Cortex of kidney (tissue), 1 donor: Measurements from ENCODE around the gene YKT6.

Experiments used
- DNase-seq: peaks from one replicate; lab custom pipeline; 2025; lab: John Stamatoyannopoulos, UW

Gene YKT6

DNA sequence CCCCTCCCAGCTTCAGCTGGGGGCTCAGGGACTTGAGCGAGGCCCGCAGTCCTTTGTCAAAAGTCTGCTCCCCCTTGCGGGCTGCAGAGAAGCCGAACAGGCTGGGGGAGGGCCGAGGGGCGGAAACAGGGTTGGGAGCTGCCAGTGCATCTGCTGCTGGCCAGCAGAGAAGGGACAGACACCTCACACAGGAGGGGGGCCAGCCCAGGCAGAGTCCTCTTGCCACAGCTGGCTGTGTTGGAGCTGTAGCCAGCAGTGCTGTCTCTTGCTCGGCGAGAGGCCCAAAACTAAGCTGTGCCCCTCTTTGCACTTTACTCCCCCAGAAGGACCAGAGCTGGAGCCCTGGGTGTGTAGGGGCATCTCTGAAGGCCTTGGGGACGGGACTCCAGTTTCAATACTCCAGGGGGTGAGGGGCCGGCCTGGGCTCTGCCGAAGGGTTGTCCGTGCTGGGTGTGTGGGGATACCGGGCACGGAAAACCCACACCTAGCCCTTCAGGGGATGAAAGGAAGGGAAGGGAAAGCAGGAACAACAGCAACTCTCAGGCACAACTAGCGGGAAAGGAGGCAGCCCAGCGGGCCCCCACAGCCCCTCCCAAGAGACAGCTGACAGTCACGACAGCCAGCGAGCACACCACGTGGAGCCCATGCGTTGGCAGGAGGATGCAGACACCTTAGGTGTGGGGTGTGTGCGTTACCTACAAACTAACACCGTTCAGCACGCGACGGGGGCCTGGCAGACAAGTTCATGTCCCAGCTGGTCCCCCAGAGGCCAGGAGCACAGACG lies 17.8 kb downstream of the YKT6 start:
- DNase-seq, result no peak

DNA sequence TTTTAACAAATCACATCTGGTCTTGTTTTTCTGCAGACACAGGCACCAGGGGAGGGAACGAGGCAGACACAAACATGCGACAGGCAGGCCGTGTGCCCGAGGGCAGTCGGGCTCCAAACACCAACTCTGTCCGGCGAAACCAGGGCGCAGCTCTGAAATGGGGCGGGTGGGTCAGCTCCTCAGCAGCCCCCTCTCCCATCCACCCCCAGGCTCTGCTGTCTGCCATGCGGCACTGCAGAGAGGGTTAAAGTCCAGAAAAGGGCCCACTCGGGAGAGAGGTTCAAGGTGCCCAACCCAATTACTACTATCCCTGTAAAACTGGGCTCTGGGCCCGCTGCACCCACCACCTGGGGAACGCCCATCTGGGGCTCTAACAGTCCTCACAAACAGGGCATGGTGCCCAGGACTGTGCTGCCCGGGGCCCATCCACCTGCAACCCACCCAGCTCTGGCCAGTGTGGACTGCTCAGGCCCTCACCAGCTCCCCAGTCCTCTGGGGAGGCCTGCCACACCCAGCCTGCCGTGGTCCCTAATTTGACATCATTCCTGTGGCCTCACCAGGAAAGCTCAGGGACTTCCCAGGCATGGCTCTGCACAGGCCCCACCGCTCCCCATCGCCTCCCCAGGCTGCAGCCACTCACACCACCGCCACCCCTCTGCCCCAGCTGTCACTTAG lies 18.7 kb downstream of the YKT6 start:
- no peak for DNase-seq

DNA sequence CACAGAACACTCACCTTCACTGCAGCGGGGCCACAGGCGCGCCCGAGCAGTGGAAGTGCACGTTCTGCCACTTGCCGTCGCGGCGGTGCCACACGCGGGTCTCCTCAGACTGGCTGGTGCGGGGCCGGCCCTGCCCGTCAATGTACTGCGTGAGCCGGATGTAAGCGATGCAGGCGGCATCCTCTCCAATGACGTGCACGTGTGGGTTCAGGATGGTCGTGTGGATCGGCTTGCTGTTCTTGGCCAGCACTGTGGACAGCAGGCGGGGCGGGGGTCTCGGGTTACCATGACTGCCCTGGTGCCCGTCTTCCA lies 19.2 kb downstream of the YKT6 start:
- DNase-seq, result no peak

DNA sequence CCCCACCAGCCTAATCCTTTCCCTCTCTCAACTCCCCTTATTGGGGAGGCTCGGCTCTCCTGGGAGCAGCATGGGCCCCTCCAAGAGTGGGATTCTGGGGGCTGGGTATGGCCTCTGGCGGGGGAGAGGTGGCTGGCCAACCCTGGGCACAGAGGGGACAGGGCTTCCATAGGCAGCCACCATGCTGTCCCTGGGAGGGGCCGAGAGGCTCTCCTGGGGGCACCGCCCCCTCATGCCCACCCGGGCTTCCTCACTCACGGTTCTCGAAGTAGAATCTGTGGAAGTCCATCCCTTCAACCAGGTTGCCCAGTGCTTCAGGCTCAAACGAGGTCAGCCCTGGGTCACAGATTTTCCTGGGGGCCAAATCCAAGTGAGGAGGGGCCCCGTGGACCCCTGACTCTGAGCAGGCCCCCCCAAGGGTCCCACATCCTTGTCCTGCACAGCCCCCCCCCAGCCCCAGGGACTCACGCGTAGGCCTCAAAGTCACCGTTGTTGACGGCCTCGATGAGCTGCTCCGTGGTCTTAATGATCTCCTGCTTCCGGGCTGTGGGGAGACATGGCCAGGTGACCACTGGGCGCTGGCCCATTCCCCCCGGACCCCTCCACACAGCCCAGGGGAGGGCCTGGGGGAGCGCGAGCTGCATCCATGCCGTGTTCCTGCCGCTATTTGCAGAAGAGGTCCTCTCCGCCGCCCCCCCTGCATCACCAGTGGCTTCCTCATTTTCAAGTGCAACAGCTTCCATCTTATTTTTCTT lies 19.8 kb downstream of the YKT6 start:
- DNase-seq, result no peak

DNA sequence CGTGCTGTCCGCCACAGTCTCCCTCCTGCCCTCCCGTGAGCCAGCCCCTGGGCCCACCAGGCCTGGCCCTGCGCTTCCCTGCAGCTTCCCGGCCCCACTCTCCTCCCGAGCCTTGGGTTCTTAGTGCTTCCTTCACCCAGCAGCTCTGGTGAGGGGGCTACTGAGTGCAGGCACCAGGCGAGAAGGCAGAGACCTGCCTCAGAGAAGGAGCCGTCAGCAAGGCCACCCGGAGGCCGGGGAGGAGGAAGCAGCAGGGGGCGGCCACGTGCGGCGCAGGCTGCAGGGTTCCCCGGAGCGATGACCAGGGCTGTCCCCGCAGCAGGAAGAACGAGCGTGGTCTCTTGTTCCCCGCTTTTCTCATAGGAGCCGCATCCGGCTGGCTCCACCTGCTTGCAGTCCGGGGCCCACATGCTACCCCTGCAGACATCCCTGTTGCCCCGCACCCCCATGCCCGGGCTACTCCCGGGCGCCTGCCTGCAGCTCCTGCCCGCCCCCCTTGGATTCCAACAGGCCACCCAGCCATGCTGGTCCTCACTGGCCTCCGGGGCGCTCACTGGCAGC lies 20.5 kb downstream of the YKT6 start:
- DNase-seq, result no peak

DNA sequence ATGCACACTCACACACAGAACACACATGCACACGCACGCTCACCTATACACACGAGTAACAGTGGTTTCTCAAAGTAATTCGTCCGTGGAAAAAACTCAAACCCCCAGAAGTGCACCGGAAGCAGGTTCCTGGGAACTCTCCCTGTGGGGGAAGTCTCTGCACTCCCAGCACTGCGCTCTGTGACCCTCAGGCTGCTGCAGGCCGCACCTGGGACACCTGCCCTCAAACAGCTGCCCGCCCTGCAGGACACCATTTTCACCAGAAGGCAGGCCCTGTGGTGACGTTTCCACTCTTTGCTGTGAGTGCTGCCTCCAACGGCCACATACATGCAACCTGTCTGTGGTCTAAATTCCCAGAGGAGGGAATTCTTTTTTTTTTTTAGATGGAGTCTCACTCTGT lies 21.3 kb downstream of the YKT6 start:
- DNase-seq, result no peak

DNA sequence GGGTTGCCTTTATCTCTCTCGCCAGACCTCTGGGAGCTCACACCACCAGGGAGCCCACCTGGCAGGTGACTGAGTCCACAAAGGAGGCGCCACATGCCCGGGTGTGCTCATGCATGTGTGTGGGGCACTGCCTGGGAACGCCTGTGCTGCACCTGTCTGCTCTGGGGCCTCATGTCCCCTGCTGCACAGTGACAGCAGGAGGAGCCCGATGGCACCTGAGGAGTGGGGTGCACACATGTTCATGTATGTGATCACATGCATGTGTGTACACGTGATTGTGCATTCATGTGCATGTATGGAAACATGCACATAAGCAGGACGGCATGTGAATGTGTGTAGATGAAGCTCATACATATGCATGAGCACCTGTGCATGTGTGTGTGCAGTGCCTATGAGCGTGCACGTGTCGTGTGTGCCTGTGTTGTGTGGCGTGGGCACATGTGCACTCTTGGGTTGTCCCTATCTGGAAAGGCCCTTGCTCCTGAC lies 22.0 kb downstream of the YKT6 start:
- DNase-seq, result no peak

DNA sequence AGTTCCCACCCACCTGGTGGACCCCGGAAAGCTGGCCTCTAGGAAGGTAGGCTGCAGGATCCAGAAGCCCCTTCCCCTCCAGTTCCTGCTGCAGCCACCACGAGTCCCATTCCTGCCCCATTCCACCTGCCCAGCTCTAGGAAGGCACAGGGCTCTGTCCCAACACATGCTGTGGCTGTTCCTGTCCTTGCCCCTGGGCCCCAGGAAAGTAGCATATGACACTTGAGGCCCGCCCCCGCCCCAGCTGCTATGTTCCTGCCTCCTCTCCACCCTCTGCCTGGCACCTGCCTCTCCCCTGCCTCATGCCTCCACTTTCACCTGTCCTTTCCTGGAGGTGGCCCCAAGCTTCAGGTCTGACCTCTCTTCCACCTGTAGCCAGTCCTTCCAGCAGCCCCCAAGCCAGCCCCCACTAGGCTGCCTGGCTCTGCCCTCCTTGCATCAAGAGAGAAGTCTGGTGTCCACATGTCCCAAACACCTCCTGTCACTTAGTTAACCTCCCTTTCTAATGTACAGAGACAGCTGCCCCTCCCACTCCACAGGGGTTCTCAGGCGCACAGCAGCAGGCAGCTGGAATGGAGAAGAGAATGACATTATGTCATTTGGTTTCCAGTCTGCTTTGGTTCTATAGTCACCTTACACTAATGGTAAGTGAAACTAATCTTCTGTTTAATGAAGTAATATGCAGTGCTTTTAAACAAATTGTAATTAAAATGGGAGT lies 22.7 kb downstream of the YKT6 start:
- no peak for DNase-seq

DNA sequence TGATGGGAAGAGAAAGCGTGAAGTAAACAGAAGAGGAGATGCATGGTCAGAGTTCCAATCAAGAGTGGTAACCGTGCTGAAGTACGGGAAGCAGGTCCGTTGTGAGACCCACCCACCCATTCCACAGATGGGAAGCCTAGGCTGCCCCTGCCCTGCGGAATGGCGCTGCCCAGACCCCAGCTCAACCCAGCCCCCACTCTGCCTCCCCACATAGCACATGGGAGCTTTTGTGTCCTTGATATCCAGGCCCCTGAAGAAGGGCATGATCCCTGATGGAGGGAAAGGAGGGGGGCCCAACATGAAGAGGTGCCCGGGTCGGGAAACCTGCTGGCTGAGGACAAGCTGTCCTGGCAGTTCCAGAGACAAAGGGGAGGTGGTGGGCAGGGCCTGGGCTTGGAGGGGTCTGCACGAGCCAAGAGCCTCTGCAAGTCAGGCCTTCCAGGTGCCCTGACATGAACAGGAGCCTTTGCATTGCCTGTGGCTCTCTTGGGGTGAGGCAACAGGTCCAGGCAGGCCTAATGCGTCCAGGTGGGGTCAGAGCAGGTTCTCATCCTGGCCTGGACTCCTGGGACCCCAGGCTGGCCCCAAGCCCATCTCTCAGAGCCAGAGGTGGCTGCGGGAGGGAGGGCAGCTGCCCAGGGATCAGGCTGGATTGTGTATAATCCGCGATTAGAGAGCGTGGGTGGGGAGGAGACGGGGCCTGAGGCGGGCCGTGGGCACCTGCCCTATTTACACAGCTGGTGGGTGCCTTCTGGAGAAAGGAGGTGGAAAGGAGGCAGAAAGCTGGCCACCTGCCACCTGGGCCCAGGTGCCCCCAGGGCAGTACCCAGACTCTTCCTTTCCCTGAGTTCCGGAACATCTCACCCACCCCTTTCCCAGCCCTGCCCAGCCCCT lies 23.5 kb downstream of the YKT6 start:
- no peak for DNase-seq

DNA sequence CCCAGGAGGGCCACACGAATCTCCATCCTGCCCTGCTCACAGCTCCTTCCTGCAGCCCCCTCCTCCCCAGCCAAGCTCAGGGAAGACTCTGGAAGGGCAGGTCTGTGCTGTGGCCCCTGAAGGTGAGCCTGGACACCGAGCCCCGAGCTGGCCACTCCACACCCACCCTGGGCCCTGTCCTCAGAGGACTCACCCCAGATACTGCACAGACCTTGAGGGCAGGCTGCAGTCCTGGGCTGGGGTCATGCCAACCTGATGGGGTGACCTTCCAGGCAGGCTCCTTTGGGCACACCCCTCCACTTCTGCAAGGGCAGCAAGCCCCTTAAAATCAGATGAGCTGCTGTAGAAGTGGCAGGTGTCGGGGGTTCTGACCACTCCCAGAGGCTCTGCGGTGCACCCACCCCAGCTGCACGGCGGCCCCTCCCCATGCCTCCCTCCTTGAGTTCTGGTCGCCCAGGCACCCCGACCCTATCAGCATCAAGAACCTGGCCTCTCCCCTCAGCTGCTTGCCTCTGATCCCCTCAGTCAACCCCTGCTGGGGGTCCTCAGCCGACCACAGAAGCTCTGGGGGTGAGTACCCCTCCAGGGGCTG lies 24.3 kb downstream of the YKT6 start:
- DNase-seq, result no peak

DNA sequence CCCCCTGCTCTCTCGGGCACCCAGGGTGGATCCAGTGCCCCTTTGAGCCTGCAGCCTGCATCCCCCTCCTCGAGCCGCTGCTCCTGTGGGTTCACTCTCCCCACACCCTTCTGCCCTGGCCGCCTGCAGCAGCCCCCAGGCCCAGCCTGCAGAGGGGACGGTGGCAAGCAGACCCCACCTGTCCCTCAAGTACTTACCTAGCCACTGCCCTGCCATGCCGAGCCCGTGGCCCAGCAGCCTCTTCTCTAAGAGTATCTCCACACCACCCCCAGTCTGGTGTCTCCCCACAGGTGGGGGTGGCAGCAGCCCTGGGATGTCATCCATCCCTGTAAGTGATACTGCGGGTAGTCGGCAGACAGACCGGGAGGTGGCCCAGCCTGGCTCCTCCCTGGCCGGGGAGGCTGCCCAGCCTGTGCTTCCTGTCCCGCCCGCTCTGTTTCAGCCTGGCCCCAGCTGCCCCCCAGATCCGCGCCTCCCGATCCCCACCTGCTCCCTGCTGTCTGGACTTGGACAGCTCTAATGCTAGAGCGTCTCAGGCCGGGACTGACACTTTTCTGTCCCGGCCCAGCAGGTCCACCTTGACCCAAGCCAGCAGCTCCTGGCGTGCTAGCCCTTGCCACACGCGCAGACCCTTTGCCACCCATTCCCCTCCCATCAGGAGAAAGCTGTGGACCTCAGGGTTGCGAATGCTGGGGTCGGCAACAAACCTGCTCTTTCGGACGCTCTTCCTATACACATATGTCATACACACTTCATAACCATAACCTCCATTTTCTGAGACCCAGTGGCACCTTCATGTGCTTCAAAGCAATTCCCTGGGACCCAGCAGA lies 25.0 kb downstream of the YKT6 start:
- no peak for DNase-seq

DNA sequence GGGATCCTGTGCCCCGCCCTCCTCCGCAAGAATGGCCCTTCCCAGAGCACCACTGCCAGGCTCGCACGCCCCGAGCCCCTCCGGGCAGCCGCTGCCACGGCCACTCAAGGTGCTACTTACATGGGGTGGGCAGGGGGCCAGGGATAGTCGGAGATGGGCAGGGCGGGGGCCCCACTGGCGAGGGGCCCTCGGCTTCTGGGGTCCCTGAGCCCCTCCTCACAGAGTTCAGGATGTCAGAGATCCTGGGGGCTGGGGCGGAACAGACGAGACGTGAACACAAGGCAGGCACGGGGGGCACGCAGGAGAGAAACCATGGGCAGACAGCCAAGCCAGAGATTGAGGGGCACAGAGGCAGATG lies 25.6 kb downstream of the YKT6 start:
- DNase-seq, result no peak

DNA sequence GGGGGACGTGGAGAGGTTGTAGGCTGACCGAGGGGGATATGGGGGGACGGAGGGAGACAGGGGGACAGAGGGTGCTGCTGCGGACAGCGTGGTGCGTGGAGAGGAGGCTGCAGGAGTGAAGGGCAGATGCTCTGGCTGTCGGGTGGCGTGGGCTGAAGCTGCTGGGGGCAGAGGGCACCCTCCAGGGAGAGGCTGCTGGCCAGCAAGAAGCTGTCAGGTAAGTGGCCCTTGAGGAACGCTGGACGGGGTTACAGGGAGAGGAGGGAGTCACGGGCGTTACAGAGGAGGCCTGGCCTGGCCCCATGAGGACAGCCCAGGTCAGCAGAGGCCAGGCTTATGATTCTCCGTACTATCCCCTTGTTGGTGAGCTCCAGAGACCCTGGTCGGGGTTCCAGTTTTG lies 27.1 kb downstream of the YKT6 start:
- no peak for DNase-seq

DNA sequence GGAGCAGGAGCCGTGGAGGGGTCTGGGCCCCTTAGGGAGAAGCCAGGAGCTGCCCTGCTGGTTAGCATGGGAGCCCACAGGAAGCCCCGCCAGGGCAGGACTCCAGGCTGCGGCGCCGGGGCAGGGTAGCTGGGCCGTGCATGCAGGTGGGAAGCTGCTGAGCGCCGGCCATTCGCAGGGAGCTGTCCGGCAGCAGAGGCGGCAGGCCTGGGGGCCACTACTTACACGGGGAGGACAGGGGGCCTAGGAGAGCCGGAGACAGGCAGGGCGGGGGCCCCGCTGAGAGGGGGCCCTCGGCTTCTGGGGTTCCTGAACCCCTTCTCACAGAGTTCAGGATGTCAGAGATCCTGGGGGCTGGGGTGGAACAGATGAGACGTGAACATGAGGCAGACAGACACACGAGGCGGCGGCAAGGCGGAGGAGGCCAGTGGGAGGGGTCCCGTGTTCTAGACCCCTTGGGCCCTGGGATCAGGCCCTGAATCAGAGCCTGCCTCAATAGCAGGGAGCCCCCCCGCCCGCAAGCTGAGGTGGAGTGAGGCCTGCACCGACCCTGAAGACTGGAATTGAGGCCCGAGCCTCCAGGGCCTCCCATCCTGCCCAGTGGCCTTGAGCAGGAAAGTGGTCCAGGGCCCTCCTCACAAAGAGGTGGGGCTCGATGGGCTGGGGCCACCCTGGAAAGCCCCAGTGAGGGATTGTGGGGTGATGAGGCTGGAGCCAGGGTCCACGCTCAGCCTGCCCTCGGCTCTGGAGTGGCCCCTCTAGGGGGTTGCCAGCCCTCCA lies 28.0 kb downstream of the YKT6 start:
- DNase-seq, result no peak

DNA sequence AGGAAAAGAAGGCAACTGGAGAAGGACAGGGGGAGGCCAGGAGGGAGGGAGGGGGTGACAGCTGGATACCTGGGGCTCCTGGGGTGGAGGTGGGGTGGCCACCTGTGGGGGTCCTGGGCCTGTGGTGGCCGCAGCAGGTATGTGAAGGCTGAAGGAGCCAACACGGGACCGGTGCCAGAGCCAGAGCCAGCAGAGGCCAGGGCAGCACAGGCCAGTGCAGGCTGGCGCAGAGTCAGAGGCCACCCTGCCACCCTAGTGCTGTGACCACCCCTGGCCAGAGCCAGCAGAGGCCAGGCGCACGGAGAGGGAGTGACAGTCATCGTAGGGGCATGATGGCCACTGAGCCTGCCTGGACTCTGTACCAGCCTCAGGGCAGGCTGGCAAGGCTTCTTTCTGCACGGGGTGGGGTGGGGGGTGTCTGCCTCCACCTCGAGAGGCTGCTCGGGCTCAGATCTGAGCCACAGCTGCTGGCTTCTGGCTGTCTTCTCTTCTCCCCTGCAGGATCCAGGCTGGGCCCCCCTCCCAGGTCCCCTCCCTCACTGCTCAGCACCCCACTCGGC lies 28.8 kb downstream of the YKT6 start:
- DNase-seq, result no peak

DNA sequence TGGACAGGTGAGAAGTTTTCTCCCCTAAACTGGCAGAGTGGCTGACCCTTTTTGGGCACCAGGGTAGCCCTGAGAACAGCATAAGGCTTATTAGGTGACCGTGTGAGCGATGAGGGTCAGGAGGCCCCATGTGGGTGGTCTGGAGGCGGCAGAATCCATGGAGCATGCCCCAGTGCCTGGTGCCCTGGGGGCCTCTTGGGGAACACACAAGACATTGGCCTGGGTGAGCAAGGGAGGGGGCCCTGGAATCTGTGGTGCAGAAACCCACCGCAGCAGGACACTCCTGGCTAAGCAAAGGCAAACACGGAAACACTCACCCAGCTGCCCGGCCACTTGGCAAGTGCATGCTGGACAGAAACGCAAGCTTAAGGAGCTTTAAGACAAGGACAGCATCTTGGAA lies 29.5 kb downstream of the YKT6 start:
- DNase-seq, result no peak

DNA sequence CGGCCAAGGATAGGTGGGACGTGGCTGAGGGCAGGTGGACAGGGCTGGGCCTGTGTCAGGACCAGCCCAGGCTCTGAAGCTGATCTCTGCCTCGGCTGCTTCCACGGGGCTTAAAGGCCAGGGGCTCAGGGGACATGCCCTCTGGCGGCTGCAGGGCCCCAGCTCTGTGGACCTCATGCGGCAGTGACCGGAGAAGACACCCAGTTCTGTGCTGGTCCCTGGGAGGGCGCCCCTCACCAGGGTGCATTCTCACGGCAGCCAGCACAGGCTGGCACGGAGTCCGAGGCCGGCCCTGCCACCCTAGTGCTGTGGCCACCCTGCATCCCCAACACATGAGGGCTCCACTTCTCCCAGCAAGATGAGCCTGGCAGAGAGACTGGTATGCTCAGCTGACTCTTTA lies 30.3 kb downstream of the YKT6 start:
- no peak for DNase-seq

DNA sequence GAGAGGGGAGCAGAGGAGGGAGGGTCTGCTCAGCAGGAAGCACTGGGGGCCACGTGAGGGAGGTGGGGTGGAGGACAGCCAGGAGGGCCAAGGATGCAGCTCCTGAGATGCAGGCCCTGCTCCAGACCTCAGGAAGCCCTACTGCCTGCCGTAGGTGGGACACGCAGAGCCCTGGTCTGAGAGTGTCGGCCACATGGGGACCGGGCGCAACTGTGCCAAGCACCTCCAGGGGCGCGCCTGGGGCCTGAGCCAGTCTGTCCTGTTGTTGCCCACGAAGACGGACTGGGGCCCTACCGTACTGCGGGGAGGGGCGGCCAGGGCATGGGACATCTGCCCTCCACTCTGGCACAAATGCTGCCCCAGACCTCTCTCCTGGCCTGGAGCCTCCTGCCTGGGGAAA lies 31.6 kb downstream of the YKT6 start:
- no peak for DNase-seq
